Germinal center (tissue), 1 donor: ENCODE results near the gene PDZD2.

Experiments
- DNase-seq: peaks from one replicate; pipeline ENCODE4 v3.0.0; 2012; ENCODE audit warnings: mixed read lengths, low spot score

PDZD2 gene

GRCh38 chr5:31638345-31638744, 586 bp upstream of the PDZD2 start:
- no peak for DNase-seq

- no peak for DNase-seq
Observed at GRCh38 chr5:31639481-31640411, 815 bp downstream of the PDZD2 start.

GRCh38 chr5:31640573-31640972, 1.6 kb downstream of the PDZD2 start:
- no peak for DNase-seq

GRCh38 chr5:31641059-31641458, 2.1 kb downstream of the PDZD2 start:
- DNase-seq = no peak

GRCh38 chr5:31641575-31641974, 2.6 kb downstream of the PDZD2 start:
- DNase-seq = no peak

- no peak for DNase-seq
Observed at GRCh38 chr5:31645420-31646081, 6.6 kb downstream of the PDZD2 start.

- no peak for DNase-seq
Observed at GRCh38 chr5:31648326-31648725, 9.4 kb downstream of the PDZD2 start.

- DNase-seq = no peak
Observed at GRCh38 chr5:31651241-31651640, 12.3 kb downstream of the PDZD2 start.

- no peak for DNase-seq
Observed at GRCh38 chr5:31655491-31655890, 16.6 kb downstream of the PDZD2 start.

- no peak for DNase-seq
Observed at GRCh38 chr5:31656806-31657205, 17.9 kb downstream of the PDZD2 start.

- no peak for DNase-seq
Observed at GRCh38 chr5:31657315-31657979, 18.5 kb downstream of the PDZD2 start.

GRCh38 chr5:31661257-31661656, 22.3 kb downstream of the PDZD2 start:
- DNase-seq = no peak

GRCh38 chr5:31663519-31663918, 24.6 kb downstream of the PDZD2 start:
- no peak for DNase-seq

GRCh38 chr5:31664566-31664965, 25.6 kb downstream of the PDZD2 start:
- DNase-seq = no peak

GRCh38 chr5:31671339-31671741, 32.4 kb downstream of the PDZD2 start:
- DNase-seq = no peak

- DNase-seq = no peak
Observed at GRCh38 chr5:31674371-31674951, 35.5 kb downstream of the PDZD2 start.

- no peak for DNase-seq
Observed at GRCh38 chr5:31675472-31675871, 36.5 kb downstream of the PDZD2 start.

GRCh38 chr5:31678180-31678579, 39.2 kb downstream of the PDZD2 start:
- DNase-seq = no peak

- no peak for DNase-seq
Observed at GRCh38 chr5:31680528-31680927, 41.6 kb downstream of the PDZD2 start.

- no peak for DNase-seq
Observed at GRCh38 chr5:31682025-31682424, 43.1 kb downstream of the PDZD2 start.

- no peak for DNase-seq
Observed at GRCh38 chr5:31682851-31683250, 43.9 kb downstream of the PDZD2 start.

- DNase-seq = no peak
Observed at GRCh38 chr5:31688515-31689092, 49.7 kb downstream of the PDZD2 start.
